Karpas-422 (cell line): ENCODE results near the gene IRF3. TPM values are rescaled to one million over a fixed set of nuclear protein-coding genes. Genes with fewer than 3 reads are reported as not detected.
A peak's percentile ranks its signal among the peaks of the same experiment; 100 is the strongest.

Source experiments
- DNase-seq: peaks from one replicate; pipeline ENCODE4 v3.0.0-alpha.2; 2015
- H2AFZ ChIP-seq: fragments of 200-600 bp; sonication (generic); 2 replicates; pipeline ENCODE4 v1.6.1; 2014; ENCODE audit warnings: antibody characterized with exemption, low read length, mixed read lengths
- H3K27ac ChIP-seq: fragments of 200-600 bp; sonication (generic); 2 replicates; pipeline ENCODE4 v1.5.1; 2014; ENCODE audit warnings: mild to moderate bottlenecking, low read length, moderate library complexity
- H3K27me3 ChIP-seq: fragments of 200-600 bp; sonication (generic); 2 replicates; pipeline ENCODE4 v1.6.1; 2014; ENCODE audit warnings: low read length, mixed read lengths
- H3K36me3 ChIP-seq: fragments of 200-600 bp; sonication (generic); 2 replicates; pipeline ENCODE4 v1.6.1; 2014; ENCODE audit warnings: low read length, mixed read lengths; ENCODE audit not compliant: insufficient read depth
- H3K4me1 ChIP-seq: fragments of 200-600 bp; sonication (generic); 2 replicates; pipeline ENCODE4 v1.6.1; 2014; ENCODE audit warnings: mild to moderate bottlenecking, low read length, mixed read lengths
- H3K4me2 ChIP-seq: fragments of 200-600 bp; sonication (generic); 2 replicates; pipeline ENCODE4 v1.6.1; 2014; ENCODE audit warnings: low read length, low read depth, mild to moderate bottlenecking; ENCODE audit not compliant: poor library complexity, severe bottlenecking
- H3K4me3 ChIP-seq: fragments of 200-600 bp; sonication (generic); 2 replicates; pipeline ENCODE4 v1.5.1; 2014; ENCODE audit warnings: mild to moderate bottlenecking, antibody characterized with exemption, low read length, mixed read lengths
- H3K79me2 ChIP-seq: fragments of 200-600 bp; sonication (generic); 2 replicates; pipeline ENCODE4 v1.6.1; 2014; ENCODE audit warnings: mild to moderate bottlenecking, low read length, mixed read lengths
- H3K9ac ChIP-seq: fragments of 200-600 bp; sonication (generic); 2 replicates; pipeline ENCODE4 v1.6.0; 2014; ENCODE audit warnings: low read length
- H3K9me2 ChIP-seq: fragments of 200-600 bp; sonication (generic), shearing (Covaris generic); replicated peaks from 2 replicates; pipeline ENCODE4 v1.6.0; 2014; ENCODE audit warnings: mild to moderate bottlenecking, low read length, moderate library complexity; ENCODE audit not compliant: insufficient read depth
- H3K9me3 ChIP-seq: fragments of 300-700, 200-600 bp; sonication (generic); 2 replicates; pipeline ENCODE4 v1.6.1; 2014; ENCODE audit warnings: low read length, mixed read lengths
- H4K20me1 ChIP-seq: fragments of 200-600 bp; sonication (generic); 2 replicates; pipeline ENCODE4 v1.6.1; 2014; ENCODE audit warnings: mild to moderate bottlenecking, antibody characterized with exemption, low read length, low read depth; ENCODE audit not compliant: insufficient read depth
- total RNA-seq: library from RNA; depleted of rRNA; stranded (reverse); fragments of >200 nt; shearing (Covaris generic); gene quantifications from 2 replicates; pipeline ENCODE4 v1.2.3, GENCODE V29; 2014; ENCODE audit warnings: low replicate concordance; rRNA removed

Gene IRF3, protein sequence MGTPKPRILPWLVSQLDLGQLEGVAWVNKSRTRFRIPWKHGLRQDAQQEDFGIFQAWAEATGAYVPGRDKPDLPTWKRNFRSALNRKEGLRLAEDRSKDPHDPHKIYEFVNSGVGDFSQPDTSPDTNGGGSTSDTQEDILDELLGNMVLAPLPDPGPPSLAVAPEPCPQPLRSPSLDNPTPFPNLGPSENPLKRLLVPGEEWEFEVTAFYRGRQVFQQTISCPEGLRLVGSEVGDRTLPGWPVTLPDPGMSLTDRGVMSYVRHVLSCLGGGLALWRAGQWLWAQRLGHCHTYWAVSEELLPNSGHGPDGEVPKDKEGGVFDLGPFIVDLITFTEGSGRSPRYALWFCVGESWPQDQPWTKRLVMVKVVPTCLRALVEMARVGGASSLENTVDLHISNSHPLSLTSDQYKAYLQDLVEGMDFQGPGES
- total RNA-seq = 78.2 and 293 TPM in 2 replicates

DNA sequence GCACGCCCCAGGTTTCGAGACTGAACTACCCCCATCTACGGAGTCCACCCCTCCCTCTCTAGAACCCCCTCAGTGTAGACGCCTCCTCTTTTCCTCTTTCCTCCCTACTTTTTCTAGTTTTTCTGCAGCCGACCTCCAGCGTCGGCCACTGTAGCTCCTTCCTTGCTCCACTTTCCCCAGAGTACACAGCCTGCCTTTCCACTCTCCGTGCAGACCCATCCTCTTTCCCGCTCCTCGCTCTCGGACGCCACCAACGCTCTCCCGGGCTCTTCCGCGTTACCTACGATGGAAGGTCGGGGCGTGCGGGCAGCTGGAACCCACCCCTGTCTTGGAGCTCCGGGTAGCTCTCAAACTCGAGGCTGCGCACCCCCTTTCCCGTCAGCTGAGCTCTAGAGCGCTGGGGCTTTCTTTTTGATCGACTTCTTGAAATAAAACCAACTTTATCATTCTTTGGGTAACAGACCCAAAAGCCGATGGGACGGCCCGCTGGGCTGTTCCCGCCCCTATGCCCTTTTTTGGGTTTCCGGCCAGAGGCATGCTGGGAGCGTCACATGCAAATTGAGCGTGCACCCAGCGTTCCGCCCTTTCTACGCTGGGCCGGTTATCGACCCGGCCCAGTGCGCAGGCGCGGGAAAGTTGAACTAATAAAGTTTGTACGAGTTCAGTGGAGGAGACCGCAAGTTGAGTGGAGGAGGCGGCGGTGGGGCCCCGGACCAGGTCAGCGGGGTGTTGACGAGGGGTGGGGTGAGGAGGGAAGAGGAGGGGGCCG lies at the start of gene IRF3, which contains the start of gene BCL2L12:
IRF3 (minus strand) TSS at position 507 of the 769 bp plus-strand sequence. CDS start 1,019 bp downstream, outside the sequence.
BCL2L12 (plus strand) TSS at position 583 of the 769 bp plus-strand sequence. CDS start 760 bp downstream, outside the sequence.
- Histone ChIP-seq H2AFZ (peak within 1 kb of the TSS; percentile 3; the same call in 1 of the 2 replicates), H3K79me2 (peaks cover 51% of the 10 kb centered on the region), H3K9me3 (no peaks in the 10 kb centered on the region), H3K9me2 (no peaks in the 10 kb centered on the region), H3K4me3 (peak within 1 kb of the TSS; percentile 75), H3K27ac (peak within 1 kb of the TSS; percentile 87), H3K27me3 (no peaks in the 10 kb centered on the region), H3K36me3 (peaks cover 15% of the 10 kb centered on the region; the same call in 1 of the 2 replicates), H4K20me1 (peaks cover 6% of the 10 kb centered on the region; the same call in 1 of the 2 replicates), H3K4me1 (peaks cover 25% of the 10 kb centered on the region), H3K4me2 (peak within 1 kb of the TSS; percentile 91), H3K9ac (peak within 1 kb of the TSS; percentile 85)
- peak; percentile 100 for DNase-seq

DNA sequence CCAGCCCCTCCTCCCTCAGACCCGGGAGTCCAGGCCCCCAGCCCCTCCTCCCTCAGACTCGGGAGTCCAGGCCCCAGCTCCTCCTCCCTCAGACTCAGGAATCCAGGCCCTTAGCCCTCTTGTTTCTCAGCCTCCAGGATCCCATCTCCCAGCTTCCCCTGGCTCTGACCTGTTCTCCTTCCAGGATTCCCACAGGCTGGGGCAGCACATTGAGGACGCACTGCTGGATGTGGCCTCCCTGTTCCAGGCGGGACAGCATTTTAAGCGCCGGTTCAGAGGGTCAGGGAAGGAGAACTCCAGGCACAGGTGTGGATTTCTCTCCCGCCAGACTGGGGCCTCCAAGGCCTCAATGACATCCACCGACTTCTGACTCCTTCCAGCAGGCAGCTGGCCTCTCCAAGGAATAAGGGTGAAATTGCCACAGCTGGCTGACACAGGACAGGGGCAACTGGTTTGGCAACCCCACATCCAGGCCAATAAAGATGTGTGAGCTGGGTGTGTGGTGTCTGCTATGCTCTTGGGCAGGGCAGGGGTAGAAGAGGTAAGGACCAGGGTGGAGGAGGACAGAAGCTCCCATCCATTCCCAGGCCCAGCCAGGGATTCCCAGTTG lies 47.7 kb upstream of the IRF3 start:
- H3K27me3 ChIP-seq = no peaks in the 10 kb centered on the region
- H3K9me2 ChIP-seq = no peaks in the 10 kb centered on the region
- H3K4me3 ChIP-seq = no peak overlapping the region
- no peak overlapping the region for H2AFZ ChIP-seq
- H3K27ac ChIP-seq = no peak overlapping the region
- no peaks in the 10 kb centered on the region for H3K36me3 ChIP-seq
- H3K4me1 ChIP-seq = peaks cover 6% of the 10 kb centered on the region; the same call in 1 of the 2 replicates
- DNase-seq = no peak
- no peak overlapping the region for H3K9ac ChIP-seq
- no peak overlapping the region for H3K4me2 ChIP-seq
- H3K79me2 ChIP-seq = no peaks in the 10 kb centered on the region
- no peaks in the 10 kb centered on the region for H4K20me1 ChIP-seq
- no peaks in the 10 kb centered on the region for H3K9me3 ChIP-seq

DNA sequence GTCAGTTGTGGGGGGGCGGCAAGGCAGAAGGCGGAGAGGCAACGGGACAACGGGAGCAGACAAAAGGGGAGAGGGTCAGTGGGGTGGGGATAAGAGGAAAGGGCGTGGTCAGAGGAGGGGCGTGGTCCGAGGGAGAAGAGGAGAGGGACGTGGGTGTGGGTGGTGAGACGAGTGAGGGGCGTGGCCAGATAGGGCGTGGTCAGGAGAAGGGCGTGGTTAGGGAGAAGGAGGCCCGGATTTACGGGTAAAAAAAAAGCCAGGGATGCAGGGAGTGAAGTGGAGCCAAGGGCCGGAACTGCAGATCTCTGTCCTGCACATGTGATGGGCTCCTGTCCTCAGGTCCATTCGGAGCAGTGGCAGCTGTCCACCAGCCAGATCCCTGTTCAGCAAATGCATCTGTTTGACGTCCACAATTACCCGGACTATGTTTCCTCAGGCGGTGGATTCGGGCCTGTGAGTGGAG lies 46.8 kb upstream of the IRF3 start:
- DNase-seq = peak; percentile 90
- Histone ChIP-seq H2AFZ (no peak overlapping the region), H3K27me3 (no peaks in the 10 kb centered on the region), H3K9ac (no peak overlapping the region), H3K27ac (no peak overlapping the region), H3K4me2 (no peak overlapping the region), H3K79me2 (no peaks in the 10 kb centered on the region), H3K36me3 (no peaks in the 10 kb centered on the region), H3K9me2 (no peaks in the 10 kb centered on the region), H4K20me1 (no peaks in the 10 kb centered on the region), H3K4me1 (no peaks in the 10 kb centered on the region), H3K9me3 (no peaks in the 10 kb centered on the region), H3K4me3 (no peak overlapping the region)

DNA sequence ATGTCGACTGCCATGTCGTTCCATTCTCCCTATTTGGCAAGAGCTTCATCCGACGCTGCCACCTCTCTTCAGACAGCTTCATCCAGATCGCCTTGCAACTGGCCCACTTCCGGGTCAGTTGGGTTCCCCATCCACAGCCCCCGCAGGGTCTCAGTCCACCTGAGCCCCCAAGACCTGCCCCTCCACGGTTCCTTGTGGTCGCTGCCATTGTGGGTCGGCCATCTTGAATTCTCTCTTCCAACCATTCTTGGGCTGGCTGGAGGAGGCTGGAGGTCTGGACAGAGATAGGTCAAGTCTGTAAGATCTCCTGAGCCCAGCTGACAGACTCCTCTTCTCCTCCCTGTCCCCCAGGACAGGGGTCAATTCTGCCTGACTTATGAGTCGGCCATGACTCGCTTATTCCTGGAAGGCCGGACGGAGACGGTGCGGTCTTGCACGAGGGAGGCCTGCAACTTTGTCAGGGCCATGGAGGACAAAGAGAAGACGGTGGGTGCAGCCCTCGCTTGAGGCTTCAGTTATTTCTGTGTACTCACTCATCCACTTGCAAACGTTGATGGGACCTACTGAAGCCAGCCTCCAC lies 44.8 kb upstream of the IRF3 start:
- no peaks in the 10 kb centered on the region for H3K79me2 ChIP-seq
- no peak overlapping the region for H2AFZ ChIP-seq
- no peak overlapping the region for H3K4me3 ChIP-seq

DNA sequence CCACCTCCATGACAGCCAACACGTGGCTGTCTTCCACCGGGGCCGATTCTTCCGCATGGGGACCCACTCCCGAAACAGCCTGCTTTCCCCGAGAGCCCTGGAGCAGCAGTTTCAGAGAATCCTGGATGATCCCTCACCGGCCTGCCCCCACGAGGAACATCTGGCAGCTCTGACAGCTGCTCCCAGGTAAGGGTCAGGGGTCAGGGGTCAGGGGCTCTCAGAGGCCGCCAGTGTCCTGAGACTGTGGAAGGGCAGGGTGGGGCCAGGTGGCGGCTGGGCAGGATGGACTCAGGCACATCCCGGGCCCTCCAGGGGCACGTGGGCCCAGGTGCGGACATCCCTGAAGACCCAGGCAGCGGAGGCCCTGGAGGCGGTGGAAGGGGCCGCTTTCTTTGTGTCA lies 40.3 kb upstream of the IRF3 start:
- Histone ChIP-seq H3K4me3 (no peak overlapping the region), H2AFZ (no peak overlapping the region), H3K9me2 (no peaks in the 10 kb centered on the region), H3K4me1 (no peaks in the 10 kb centered on the region), H3K4me2 (no peak overlapping the region), H4K20me1 (no peaks in the 10 kb centered on the region), H3K9ac (no peak overlapping the region), H3K27ac (no peak overlapping the region), H3K27me3 (no peaks in the 10 kb centered on the region), H3K9me3 (no peaks in the 10 kb centered on the region), H3K79me2 (no peaks in the 10 kb centered on the region), H3K36me3 (no peaks in the 10 kb centered on the region)
- DNase-seq = no peak

More for the DNA sequence above, 44.8 kb upstream of the IRF3 start:
- no peak overlapping the region for H3K4me2 ChIP-seq
- no peak overlapping the region for H3K27ac ChIP-seq
- H3K4me1 ChIP-seq = no peaks in the 10 kb centered on the region
- no peaks in the 10 kb centered on the region for H3K36me3 ChIP-seq
- H3K9ac ChIP-seq = no peak overlapping the region
- no peaks in the 10 kb centered on the region for H3K9me2 ChIP-seq
- no peaks in the 10 kb centered on the region for H3K27me3 ChIP-seq
- no peaks in the 10 kb centered on the region for H4K20me1 ChIP-seq
- no peak for DNase-seq
- no peaks in the 10 kb centered on the region for H3K9me3 ChIP-seq

DNA sequence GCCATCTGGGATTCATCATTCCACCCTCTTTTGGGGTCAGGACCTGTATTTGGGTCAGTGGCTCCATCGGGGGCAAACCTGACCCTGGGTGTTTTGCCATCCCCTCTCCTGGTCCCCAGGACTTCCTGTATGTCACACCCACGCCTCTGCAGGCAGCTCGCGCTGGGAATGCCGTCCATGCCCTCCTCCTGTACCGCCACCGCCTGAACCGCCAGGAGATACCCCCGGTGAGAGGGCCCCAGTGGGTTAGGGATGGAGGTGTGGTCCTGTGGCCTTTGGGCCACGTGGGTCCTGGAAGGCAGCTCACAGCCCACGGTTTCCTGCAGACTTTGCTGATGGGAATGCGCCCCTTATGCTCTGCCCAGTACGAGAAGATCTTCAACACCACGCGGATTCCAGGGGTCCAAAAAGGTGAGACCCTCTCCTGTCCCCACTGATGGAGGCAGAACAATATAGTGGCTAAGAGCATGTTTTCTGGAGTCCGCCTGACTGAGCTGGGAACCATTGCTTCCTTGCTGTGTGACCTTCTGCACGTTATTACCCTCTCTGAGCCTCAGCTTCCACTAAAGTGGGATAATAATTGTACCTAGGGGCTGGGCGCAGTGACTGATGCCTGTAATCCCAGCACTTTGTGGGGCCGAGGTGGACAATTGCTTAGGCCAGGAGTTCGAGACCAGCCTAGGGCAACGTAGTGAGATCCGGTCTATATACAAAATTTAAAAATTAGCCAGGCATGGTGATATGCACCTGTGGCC lies 39.4 kb upstream of the IRF3 start:
- no peak for DNase-seq
- H3K9me3 ChIP-seq = no peaks in the 10 kb centered on the region
- no peaks in the 10 kb centered on the region for H3K9me2 ChIP-seq
- no peaks in the 10 kb centered on the region for H3K4me1 ChIP-seq
- H3K4me3 ChIP-seq = no peak overlapping the region
- H4K20me1 ChIP-seq = no peaks in the 10 kb centered on the region
- no peak overlapping the region for H3K4me2 ChIP-seq
- H3K36me3 ChIP-seq = no peaks in the 10 kb centered on the region
- H3K27me3 ChIP-seq = no peaks in the 10 kb centered on the region
- H3K9ac ChIP-seq = no peak overlapping the region
- no peaks in the 10 kb centered on the region for H3K79me2 ChIP-seq
- no peak overlapping the region for H3K27ac ChIP-seq
- no peak overlapping the region for H2AFZ ChIP-seq

DNA sequence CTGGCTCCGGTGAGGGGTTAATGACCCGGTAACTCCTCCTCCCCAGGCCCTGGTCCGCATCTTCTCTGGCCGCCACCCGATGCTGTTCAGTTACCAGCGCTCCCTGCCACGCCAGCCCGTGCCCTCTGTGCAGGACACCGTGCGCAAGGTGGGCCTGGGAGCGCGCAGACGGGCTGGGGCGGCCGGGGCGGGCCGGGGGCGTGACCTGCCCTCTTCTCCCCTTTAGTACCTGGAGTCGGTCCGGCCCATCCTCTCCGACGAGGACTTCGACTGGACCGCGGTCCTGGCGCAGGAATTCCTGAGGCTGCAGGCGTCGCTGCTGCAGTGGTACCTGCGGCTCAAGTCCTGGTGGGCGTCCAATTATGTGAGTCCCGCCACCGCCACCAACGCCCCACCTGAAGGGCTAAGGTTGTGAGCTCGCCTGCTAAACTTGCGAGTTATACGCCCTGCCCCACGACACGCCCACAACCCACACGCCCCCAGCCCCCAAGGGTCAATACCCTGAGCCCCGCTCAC lies 35.7 kb upstream of the IRF3 start:
- Histone ChIP-seq H3K27ac (no peak overlapping the region), H3K9me3 (no peaks in the 10 kb centered on the region), H3K27me3 (no peaks in the 10 kb centered on the region), H3K9ac (no peak overlapping the region), H3K4me1 (no peaks in the 10 kb centered on the region), H3K4me2 (no peak overlapping the region), H4K20me1 (no peaks in the 10 kb centered on the region), H3K79me2 (no peaks in the 10 kb centered on the region), H2AFZ (no peak overlapping the region), H3K4me3 (no peak overlapping the region), H3K9me2 (no peaks in the 10 kb centered on the region), H3K36me3 (no peaks in the 10 kb centered on the region)
- peak; percentile 53 for DNase-seq
